ENCODE data around the gene MED25.

The MED25 gene

GRCh38 chr19:49881186-49881585, 63.1 kb downstream of the MED25 start:
- no peak for TF ChIP-seq TAF1 (IDR thresholded peaks at IDR 0.05; ENCODE audit: borderline replicate concordance, insufficient read depth, low read length)
- no peak for TF ChIP-seq POLR2AphosphoS5 (IDR thresholded peaks at IDR 0.05; ENCODE audit: low read depth, low read length)
- no peak for TF ChIP-seq REST (IDR thresholded peaks at IDR 0.05; ENCODE audit: insufficient read depth in 1 of 2, low read depth in 2 of 2, low read length in 2 of 2)
- TF ChIP-seq SIN3A (IDR thresholded peaks at IDR 0.05; ENCODE audit: borderline replicate concordance, insufficient read depth, low read length), result no peak
- TF ChIP-seq FOXP2 (optimal IDR thresholded peaks at IDR 0.05; ENCODE audit: borderline replicate concordance, extremely low read depth, extremely low read length, insufficient read depth), result no peak

- no peak for TF ChIP-seq SIN3A (IDR thresholded peaks at IDR 0.05; ENCODE audit: borderline replicate concordance, insufficient read depth, low read length)
- no peak for TF ChIP-seq FOXP2 (optimal IDR thresholded peaks at IDR 0.05; ENCODE audit: borderline replicate concordance, extremely low read depth, extremely low read length, insufficient read depth)
- no peak for TF ChIP-seq TAF1 (IDR thresholded peaks at IDR 0.05; ENCODE audit: borderline replicate concordance, insufficient read depth, low read length)
- no peak for TF ChIP-seq POLR2AphosphoS5 (IDR thresholded peaks at IDR 0.05; ENCODE audit: low read depth, low read length)
- no peak for TF ChIP-seq REST (IDR thresholded peaks at IDR 0.05; ENCODE audit: insufficient read depth in 1 of 2, low read depth in 2 of 2, low read length in 2 of 2)
Measured at GRCh38 chr19:49881672-49882394, 63.7 kb downstream of the MED25 start.

- TF ChIP-seq REST (IDR thresholded peaks at IDR 0.05; ENCODE audit: insufficient read depth in 1 of 2, low read depth in 2 of 2, low read length in 2 of 2), result no peak
- no peak for TF ChIP-seq POLR2AphosphoS5 (IDR thresholded peaks at IDR 0.05; ENCODE audit: low read depth, low read length)
- no peak for TF ChIP-seq SIN3A (IDR thresholded peaks at IDR 0.05; ENCODE audit: borderline replicate concordance, insufficient read depth, low read length)
- TF ChIP-seq FOXP2 (optimal IDR thresholded peaks at IDR 0.05; ENCODE audit: borderline replicate concordance, extremely low read depth, extremely low read length, insufficient read depth), result no peak
- no peak for TF ChIP-seq TAF1 (IDR thresholded peaks at IDR 0.05; ENCODE audit: borderline replicate concordance, insufficient read depth, low read length)
Measured at GRCh38 chr19:49882643-49883042, 64.6 kb downstream of the MED25 start.

- TF ChIP-seq SIN3A (IDR thresholded peaks at IDR 0.05; ENCODE audit: borderline replicate concordance, insufficient read depth, low read length) (no peak), FOXP2 (optimal IDR thresholded peaks at IDR 0.05; ENCODE audit: borderline replicate concordance, extremely low read depth, extremely low read length, insufficient read depth) (no peak), TAF1 (IDR thresholded peaks at IDR 0.05; ENCODE audit: borderline replicate concordance, insufficient read depth, low read length) (no peak), POLR2AphosphoS5 (IDR thresholded peaks at IDR 0.05; ENCODE audit: low read depth, low read length) (no peak), REST (IDR thresholded peaks at IDR 0.05; ENCODE audit: insufficient read depth in 1 of 2, low read depth in 2 of 2, low read length in 2 of 2) (no peak)
Measured at GRCh38 chr19:49883094-49883493, 65.0 kb downstream of the MED25 start.

All from PFSK-1 (cell line).